Spleen (tissue), 11 donors: ENCODE results near the gene CXADR. TPM values are rescaled to one million over a fixed set of nuclear protein-coding genes. Genes with fewer than 3 reads are reported as not detected.

ENCODE experiments used
- DNase-seq: peaks from one replicate; pipeline ENCODE4 v3.0.0-alpha.2; 2020
- H3K27ac ChIP-seq, 8 donors: fragments of 200-600 bp; sonication (generic) in 7 of 8; 1 replicate in 4 of 8; 2 replicates in 4 of 8; pipeline versions ENCODE4 v1.5.0 to v1.8.0; 2016 to 2021; ENCODE audit warnings: inconsistent platforms in 4 of 8, mild to moderate bottlenecking in 4 of 8, moderate library complexity in 1 of 8
- H3K27me3 ChIP-seq, 7 donors: fragments of 200-600 bp; sonication (generic) in 6 of 7; replicated peaks in 1 of 7; 1 replicate in 4 of 7; 2 replicates in 3 of 7; pipeline versions ENCODE4 v1.5.0 to v1.8.0; 2016 to 2021; ENCODE audit warnings: inconsistent platforms in 3 of 7, mild to moderate bottlenecking in 1 of 7
- H3K36me3 ChIP-seq, 6 donors: fragments of 200-600 bp; sonication (generic) in 5 of 6; 1 replicate in 4 of 6; 2 replicates in 2 of 6; pipeline versions ENCODE4 v1.5.0 to v1.8.0; 2016 to 2021; ENCODE audit warnings: inconsistent platforms in 2 of 6
- H3K4me1 ChIP-seq, 6 donors: fragments of 200-600 bp; sonication (generic) in 5 of 6; 1 replicate in 3 of 6; 2 replicates in 3 of 6; pipeline versions ENCODE4 v1.5.0 to v1.8.0; 2016 to 2021; ENCODE audit warnings: inconsistent platforms in 3 of 6
- H3K4me3 ChIP-seq, 8 donors: fragments of 200-600 bp; sonication (generic) in 7 of 8; 1 replicate in 4 of 8; 2 replicates in 4 of 8; pipeline versions ENCODE4 v1.5.0 to v1.8.0; 2016 to 2021; ENCODE audit warnings: inconsistent platforms in 4 of 8, mild to moderate bottlenecking in 4 of 8, moderate library complexity in 2 of 8
- H3K9me3 ChIP-seq, 8 donors: fragments of 200-600 bp; sonication (generic) in 7 of 8; 1 replicate in 4 of 8; 2 replicates in 4 of 8; pipeline versions ENCODE4 v1.5.0 to v1.8.0; 2016 to 2021; ENCODE audit warnings: inconsistent platforms in 4 of 8
- POLR2A ChIP-seq, 3 donors: fragments of 450-650 bp; IDR thresholded peaks; one replicate each; pipeline ENCODE4 v1.5.1; 2017; ENCODE audit warnings: antibody characterized with exemption in 3 of 3, mild to moderate bottlenecking in 1 of 3
- POLR2AphosphoS5 ChIP-seq, 3 donors: sonication (generic); formaldehyde crosslinking; IDR thresholded peaks; one replicate each; pipeline ENCODE4 v1.5.1; 2017; ENCODE audit warnings: antibody characterized with exemption in 3 of 3
- WGBS, 5 donors: extraction: QIAGEN DNeasy Blood & Tissue Kit in 3 of 5; methylation state at CpG; one replicate each; pipeline versions ENCODE4 v1.1.5 to v1.1.7; 2013 to 2018; 5-methylcytosine and 5-hydroxymethylcytosine counted together
- intact Hi-C: fragments of 100-400 bp; cut with DNase I; formaldehyde crosslinking; loops from one replicate; pipeline ENCODE4 v1.15.0; 2023; ENCODE audit warnings: low total_unique reads
- polyA plus RNA-seq, 3 donors: library from polyadenylated mRNA; stranded (reverse); fragments of 200-250 nt; gene quantifications; one replicate each; pipeline ENCODE4 v1.2.1, GENCODE V29; 2013
- small RNA-seq, 4 donors: library from RNA; depleted of rRNA; stranded (forward); fragments of <200 nt; gene quantifications; one replicate each; pipeline ENCODE3, GENCODE V24; 2016
- total RNA-seq, 7 donors: library from RNA; depleted of rRNA in 3 of 7; stranded (reverse); fragments of >200 nt in 3 of 7; fragmentation: NEBNext Ultra II Directional in 4 of 7; extraction: Animal tissue kit (Norgen Biotek cat#: 25700) in 4 of 7; gene quantifications; one replicate each; pipeline versions ENCODE4 v1.1.0 to v1.2.1, GENCODE V29; 2016 to 2021
- TF ChIP-seq, protein P1 (sequence below), 11 experiments: fragments of 200-600 bp in 7 of 11; fragments of 450-650 bp in 4 of 11; sonication (generic) in 4 of 11; IDR thresholded peaks in 8 of 11; conservative IDR thresholded peaks in 3 of 11; 1 replicate in 7 of 11; 2 replicates in 4 of 11; pipeline versions ENCODE4 v1.4.0 to v1.8.0; 2016 to 2021; ENCODE audit warnings: antibody characterized with exemption in 11 of 11, inconsistent platforms in 4 of 11, mild to moderate bottlenecking in 1 of 11
- donor health status: healthy with polysubstance abuse.
- donor health status: DM: no; HTN: no; CAD: no; lungs with moderate emphysema.
- donor health status: DM: no; HTN: no; CAD: no.
- donor health status: Bipolar disorder and iron deficiency.
- donor health status: healthy.
- donor health status: DM: no; HTN: no; CAD: no.
- donor health status: DM: yes; HTN: yes; CAD: no.

CXADR gene
- total and polyA plus RNA-seq, 10 donors = 0.11 to 10.7 (median 2.8) TPM

GRCh38 chr21:17631195-17631594 lies 118.4 kb downstream of the CXADR start:
- no peak overlapping the region for H3K27ac ChIP-seq
- DNase-seq = no peak
- WGBS, 5 donors = 51 to 74% (median 68%) methylated on average over 4 of the region's 4 CpGs

GRCh38 chr21:17636711-17637110 lies 123.9 kb downstream of the CXADR start:
- Histone ChIP-seq H3K9me3 (peaks cover 0 to 15% (median 7%) of the 10 kb centered on the region in 8 donors), H3K4me1 (no peaks in the 10 kb centered on the region), H3K4me3 (no peak overlapping the region), H3K36me3 (no peaks in the 10 kb centered on the region), H3K27ac (no peak overlapping the region), H3K27me3 (no peaks in the 10 kb centered on the region)
- TF ChIP-seq POLR2A (IDR thresholded peaks at IDR 0.05) (no peak), POLR2AphosphoS5 (IDR thresholded peaks at IDR 0.05) (no peak)
- TF ChIP-seq, protein P1, sequence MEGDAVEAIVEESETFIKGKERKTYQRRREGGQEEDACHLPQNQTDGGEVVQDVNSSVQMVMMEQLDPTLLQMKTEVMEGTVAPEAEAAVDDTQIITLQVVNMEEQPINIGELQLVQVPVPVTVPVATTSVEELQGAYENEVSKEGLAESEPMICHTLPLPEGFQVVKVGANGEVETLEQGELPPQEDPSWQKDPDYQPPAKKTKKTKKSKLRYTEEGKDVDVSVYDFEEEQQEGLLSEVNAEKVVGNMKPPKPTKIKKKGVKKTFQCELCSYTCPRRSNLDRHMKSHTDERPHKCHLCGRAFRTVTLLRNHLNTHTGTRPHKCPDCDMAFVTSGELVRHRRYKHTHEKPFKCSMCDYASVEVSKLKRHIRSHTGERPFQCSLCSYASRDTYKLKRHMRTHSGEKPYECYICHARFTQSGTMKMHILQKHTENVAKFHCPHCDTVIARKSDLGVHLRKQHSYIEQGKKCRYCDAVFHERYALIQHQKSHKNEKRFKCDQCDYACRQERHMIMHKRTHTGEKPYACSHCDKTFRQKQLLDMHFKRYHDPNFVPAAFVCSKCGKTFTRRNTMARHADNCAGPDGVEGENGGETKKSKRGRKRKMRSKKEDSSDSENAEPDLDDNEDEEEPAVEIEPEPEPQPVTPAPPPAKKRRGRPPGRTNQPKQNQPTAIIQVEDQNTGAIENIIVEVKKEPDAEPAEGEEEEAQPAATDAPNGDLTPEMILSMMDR (IDR thresholded peaks at IDR 0.05 in 8 of 11, conservative IDR thresholded peaks at IDR 0.05 in 3 of 11) = no peak
- intact Hi-C loops = no loop called here
- DNase-seq = no peak
- WGBS, 5 donors = 72 to 98% (median 94%) methylated on average over 4 of the region's 4 CpGs

More at GRCh38 chr21:17631195-17631594, 118.4 kb downstream of the CXADR start:
- H3K4me1 ChIP-seq = peaks cover 0 to 4% (median 0%) of the 10 kb centered on the region in 6 donors
- no peaks in the 10 kb centered on the region for H3K27me3 ChIP-seq
- no peaks in the 10 kb centered on the region for H3K36me3 ChIP-seq
- TF ChIP-seq, protein P1 (IDR thresholded peaks at IDR 0.05 in 8 of 11, conservative IDR thresholded peaks at IDR 0.05 in 3 of 11) = no peak
- TF ChIP-seq POLR2A (IDR thresholded peaks at IDR 0.05) = no peak
- TF ChIP-seq POLR2AphosphoS5 (IDR thresholded peaks at IDR 0.05) = no peak
- no peaks in the 10 kb centered on the region for H3K9me3 ChIP-seq
- intact Hi-C loops = no loop called here
- no peak overlapping the region for H3K4me3 ChIP-seq

- Histone ChIP-seq H3K27me3 (no peaks in the 10 kb centered on the region), H3K27ac (no peak overlapping the region), H3K4me3 (no peak overlapping the region), H3K4me1 (no peaks in the 10 kb centered on the region), H3K36me3 (no peaks in the 10 kb centered on the region), H3K9me3 (peaks cover 0 to 15% (median 7%) of the 10 kb centered on the region in 8 donors)
- intact Hi-C loops = no loop called here
- TF ChIP-seq POLR2A (IDR thresholded peaks at IDR 0.05) = no peak
- TF ChIP-seq, protein P1 (IDR thresholded peaks at IDR 0.05 in 8 of 11, conservative IDR thresholded peaks at IDR 0.05 in 3 of 11) = no peak
- TF ChIP-seq POLR2AphosphoS5 (IDR thresholded peaks at IDR 0.05) = no peak
- DNase-seq = no peak
- WGBS, 5 donors = 82 to 92% (median 87%) methylated on average over 2 of the region's 2 CpGs
These were observed 128.0 kb downstream of the CXADR start for GRCh38 chr21:17640821-17641220.

Small RNA genes lying within 50 kb of the gene (small RNA-seq; reads per million reads assigned to genes)
- gene RF00019 = 0 reads per million in 4 donors
- 0 reads per million in 4 donors for gene RN7SL163P
- gene RPL39P40 = 0 reads per million in 4 donors

Other genes with a start within 250 kb of the CXADR start
- 10 to 100 TPM; 14.8 to 31.7 (median 20.3) TPM for gene BTG3, start 99.9 kb downstream of the CXADR start, total RNA-seq
- gene BTG3, start 99.9 kb downstream of the CXADR start, polyA plus RNA-seq = 10 to 100 TPM; 10.9 to 15.4 (median 12.9) TPM